NOMO-1 treated with DMSO at 0.1 percent for 48 hours (cell line): ENCODE data around the gene NKX2-1.

ENCODE experiments used
- DNase-seq: peaks from one replicate; lab custom pipeline; 2025; ENCODE audit not compliant: unreplicated experiment; lab: John Stamatoyannopoulos, UW

NKX2-1 gene

DNA sequence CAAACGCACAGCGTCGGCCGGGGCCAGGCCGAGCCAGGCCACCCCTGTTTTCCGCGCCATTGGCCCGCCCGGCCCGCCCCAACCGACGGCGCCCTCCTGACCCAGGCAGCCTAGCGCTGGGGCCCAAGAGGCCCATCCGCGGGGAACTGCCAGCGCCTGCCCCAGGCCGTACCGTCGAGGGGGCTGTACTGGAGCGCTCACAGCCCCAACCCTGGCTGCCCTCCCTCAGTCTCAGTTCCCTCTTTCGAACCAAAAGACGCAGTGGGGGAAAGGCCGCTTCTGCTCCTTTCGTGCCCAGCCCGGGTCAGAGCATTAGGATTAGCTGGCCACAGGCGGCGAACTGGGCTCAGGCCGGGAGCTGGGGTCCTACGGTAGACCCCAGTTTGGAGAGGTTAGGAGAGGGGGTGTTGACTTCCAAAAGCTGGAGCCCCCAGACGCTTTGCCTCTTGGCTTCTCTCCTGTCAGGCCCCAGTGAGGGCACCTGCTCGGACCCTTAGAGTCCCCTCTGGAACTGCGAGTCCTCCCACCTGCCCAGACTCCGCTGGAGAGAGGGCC lies 1.9 kb downstream of the NKX2-1 start:
- DNase-seq = no peak

DNA sequence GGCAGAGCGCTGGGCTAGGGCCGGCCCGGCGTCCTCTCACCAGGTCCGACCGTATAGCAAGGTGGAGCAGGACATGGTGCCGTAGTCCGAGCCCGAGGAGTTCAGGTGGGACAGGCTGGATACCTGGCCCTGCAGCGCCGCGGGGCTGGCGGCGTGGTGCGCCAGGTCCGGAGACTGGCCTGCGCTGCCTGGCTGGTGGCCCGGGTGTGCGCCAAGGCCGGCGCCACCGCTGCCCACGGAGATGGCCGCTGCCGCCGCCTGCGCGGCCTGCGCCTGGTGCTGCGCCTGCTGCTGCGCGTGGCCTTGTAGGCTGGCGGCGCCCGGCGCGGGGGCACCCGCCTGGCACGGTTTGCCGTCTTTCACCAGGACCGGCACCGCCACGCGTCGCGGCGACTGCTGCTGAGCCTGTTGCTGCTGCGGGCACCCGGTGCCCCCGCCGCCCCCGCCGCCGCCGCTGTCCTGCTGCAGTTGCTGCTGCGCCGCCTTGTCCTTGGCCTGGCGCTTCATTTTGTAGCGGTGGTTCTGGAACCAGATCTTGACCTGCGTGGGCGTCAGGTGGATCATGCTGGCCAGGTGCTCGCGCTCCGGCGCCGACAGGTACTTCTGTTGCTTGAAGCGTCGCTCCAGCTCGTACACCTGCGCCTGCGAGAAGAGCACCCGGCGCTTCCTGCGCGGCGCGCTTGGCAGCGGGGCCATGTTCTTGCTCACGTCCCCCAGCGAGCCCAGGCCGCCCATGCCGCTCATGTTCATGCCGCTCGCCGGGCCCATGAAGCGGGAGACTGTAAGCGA lies 2.6 kb downstream of the NKX2-1 start:
- no peak for DNase-seq

DNA sequence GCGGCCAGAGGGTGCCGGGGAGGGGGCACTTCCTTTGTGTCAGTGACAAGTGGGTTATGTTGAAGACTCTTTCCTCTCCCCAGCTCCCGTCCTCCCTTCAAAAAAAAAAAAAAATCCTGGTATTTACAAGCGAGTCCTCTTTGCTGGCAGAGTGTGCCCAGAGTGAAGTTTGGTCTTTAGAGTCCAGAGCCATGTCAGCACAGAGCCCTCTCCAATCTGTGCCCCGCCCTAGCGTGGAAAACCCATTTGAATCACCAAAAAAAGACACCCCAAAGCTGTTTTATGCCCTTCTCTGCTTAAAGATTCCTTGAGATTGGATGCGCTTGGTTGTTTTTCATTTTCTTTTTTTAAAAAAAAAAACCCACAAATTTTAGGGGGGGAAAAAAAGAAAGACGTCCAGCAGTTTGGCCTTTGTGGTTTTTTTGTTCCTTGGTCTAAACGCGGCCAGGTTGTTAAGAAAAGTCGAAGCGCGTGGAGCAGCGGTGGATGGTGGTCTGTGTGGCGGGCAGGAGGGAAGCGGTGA lies 3.3 kb downstream of the NKX2-1 start:
- DNase-seq = no peak

DNA sequence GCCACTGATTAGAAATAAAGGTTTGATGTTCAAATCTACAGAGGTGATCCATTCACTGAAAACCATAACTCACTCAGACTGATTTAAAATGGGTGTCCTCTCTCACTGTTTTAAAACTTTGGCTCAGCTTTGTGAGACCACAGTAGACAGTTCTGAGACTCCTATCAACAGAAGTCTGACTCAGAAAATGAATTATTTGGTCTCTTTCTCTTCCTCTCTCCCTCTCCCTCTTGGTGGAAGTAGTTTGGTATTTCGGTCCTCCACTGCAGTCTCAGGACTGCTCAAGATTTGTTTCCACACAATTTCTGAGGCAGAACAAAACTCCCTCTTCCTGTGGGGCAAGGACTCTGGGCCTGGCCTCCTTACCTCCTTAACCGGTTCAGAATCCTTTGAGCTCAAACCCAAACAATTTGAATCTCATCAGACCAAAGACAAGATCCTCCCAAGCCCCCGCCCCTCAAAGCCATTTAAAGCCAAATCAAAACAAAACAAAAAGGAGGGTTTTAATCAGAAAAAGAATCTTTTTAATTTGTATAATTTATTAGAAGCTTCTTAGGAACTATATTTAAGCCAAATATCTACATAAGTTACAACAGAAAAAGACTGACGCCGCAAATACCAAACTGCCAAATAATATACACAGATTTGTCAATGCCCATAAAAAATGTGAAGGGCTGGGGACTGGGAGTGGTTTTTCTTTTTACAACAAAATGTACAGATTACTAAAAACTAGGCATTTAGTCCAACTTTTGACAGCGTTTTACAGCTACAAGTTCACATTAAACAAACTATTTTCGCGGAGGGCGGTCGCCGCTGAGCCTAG lies 3.9 kb downstream of the NKX2-1 start:
- DNase-seq = no peak

DNA sequence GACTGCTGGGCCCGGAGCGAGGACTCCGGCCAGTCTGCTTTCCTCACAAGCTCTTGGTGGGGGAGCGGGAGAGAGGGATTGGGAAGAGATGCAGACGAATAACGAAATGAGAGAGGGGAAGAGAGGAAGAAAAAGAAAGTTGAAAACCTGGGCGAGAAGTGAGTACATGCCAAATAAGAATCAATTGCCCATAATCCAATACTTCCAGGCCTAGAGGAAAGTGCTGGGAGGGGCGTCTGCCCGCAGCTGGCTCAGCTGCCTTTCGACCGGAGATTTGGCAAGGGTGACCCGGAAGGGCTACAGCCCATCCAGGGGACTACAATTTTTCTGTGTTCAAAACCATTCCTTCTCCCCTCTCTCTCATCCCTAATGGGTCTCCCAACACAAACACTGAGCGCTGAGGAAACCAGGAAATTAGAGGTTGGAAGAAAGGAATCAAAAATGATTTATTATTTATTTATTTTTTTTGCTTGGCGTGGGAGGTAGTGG lies 4.9 kb downstream of the NKX2-1 start:
- no peak for DNase-seq

DNA sequence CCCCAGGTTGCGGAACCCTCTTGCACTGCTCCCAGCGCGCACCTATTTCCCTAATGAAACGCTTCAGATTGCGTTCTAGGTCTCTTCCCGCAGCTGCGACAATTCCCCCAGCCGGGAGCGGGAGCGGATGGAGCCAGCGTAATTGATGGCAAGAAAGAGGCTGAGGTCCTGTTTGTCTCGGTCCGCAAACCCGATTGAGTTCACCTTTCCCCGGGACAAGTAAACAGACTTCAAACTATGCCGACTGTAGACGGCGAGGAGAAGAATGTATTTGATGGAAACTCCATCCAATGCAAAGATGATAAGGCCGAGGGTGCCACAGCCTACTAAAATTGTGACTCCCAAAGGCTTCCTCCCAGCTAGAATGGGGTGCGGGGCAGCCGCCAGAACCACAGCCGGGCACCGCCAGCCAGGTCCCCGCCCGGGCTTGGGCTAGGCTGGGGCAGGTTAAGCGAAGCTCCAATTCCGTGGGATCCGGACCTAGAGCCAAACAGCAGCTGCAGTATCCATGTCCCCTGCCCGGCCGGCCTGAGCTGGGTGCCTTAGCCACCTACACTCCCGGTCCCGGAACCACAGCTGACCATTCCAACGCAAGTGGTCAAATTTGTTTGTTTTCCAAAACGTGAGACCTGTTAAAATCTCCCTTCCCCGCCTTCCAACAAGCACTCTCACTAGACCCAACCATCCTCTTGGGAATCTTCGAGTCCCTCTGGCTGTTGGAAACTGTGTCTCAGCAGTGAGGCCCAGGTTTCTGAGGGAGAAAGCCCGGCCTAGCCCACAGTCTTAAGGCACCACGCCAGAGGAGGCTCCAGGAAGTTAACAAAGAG lies 5.5 kb downstream of the NKX2-1 start:
- no peak for DNase-seq

DNA sequence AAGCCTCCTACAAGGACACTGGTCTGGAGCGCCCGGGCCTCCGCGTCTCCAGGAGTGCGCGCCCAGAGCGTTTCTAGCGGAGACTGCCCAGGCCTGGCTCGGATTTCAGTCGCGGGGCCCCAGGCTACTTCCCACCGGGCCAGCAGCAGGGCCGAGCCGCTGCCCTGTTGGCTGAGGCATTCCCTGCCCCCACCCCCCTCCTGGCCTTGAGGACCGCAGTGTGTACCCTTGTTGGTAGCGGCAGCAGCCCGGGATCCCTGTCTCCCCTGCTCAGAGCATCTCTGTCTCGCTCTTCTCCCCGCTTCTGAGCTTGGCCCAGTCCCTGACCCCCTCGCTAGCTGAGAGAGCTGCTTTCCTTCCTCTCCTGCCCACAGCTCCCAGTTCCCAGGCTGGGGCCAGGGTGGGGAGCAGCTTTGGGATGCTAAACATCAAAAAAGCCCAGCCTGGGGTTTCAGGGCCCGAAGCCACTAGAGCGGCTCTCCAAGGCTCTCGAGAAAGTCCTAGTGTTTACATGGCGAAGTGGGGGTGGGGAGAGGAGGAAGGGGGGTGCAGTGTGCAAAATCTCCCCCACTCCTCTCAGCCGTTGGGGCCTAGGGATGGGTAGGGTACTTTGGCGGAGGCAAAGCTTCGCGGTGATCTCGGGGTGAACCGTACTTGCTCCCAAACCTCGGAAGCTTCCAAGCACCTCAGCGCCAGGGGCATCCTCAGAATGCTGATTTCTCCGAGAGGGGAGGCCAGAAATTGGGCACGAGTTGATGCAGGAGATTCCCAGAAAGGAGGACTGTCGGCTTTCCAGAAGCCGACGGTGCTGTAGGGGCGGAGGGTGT lies 6.4 kb downstream of the NKX2-1 start:
- DNase-seq = no peak

DNA sequence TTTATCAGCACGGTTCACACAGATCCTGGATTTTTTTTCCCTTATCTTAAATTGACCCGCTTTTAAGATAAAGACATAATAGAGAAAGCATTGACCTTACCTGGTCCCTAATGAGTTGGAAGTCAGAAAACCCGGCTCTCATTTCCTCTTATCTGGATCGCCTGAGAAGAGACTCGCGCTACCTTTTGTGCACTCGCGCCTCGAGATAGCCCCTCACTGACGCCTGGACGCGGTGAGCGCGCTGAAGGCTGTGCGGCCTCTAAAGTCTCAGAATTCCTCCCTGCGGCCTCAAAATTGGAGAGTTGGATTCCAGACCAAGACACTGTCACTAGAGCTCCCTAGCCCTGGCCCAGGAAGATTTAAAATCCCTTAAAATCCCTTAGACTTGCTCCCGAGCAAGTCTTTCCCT lies 7.0 kb downstream of the NKX2-1 start:
- DNase-seq = no peak

DNA sequence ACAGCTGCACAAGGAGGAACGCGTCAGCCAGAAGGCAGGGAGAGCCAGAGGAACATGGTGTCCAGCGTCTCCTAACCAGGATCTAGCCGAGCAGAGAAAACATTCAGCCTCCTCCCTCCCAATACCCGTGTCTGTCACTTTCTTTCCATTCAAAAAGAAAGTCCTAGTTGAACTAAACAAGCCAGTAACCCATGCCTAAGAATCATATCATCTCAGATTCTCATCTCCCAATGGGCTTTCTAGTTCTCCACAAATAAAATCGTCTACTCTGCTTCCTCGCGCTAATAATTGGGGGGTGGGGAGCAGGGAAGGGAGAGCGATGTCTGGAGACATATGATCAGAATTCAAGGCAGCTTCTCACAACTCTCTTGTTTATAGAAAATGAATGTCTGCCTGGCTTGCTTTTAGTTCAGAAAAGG lies 7.4 kb downstream of the NKX2-1 start:
- DNase-seq = no peak

DNA sequence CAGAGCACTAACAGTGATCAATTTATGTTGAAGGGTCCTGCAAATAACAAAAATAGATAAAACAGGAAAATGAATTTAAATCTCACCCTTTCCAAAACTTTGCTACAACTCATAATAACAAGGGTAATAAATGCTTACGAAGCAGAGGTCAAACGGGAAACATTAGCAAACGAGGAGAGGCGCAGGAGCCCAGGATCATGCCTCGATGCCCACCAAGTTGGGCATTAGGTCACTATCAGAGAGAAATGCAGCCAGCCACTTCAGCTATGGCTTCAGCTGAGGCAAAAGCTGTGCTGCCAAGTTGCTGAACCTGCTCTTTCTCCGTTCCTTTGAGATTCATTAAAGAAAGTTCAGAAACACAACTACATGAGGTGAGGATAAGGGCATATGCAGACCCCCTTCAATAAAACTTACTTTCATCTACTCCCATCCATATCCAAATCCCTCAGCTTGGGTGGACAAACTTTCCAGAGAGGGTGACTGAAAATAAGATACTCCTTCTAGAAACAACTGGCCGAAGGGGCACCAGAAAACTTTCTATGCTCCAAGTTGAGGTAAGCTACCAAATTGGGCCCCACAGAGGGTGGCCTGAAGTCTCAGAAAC lies 7.9 kb downstream of the NKX2-1 start:
- no peak for DNase-seq

DNA sequence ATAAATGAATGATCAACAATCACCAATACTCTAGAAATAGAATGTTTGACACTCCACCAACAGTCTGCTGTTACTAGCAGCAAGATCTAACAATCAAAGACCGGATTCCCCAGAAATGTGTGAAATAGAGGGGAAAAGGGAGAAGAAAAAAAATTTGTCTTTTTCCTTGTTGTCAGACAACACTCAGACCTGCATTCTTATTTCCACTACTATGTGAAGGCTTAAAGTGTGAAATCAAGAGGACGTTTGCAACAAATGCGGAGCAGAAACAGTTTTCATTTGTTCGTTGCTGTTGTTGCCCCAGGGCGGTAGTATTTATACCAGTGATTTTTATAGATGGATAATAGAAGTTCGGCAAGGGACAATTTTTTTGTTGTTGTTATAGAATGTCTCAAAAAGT lies 9.2 kb downstream of the NKX2-1 start:
- no peak for DNase-seq

DNA sequence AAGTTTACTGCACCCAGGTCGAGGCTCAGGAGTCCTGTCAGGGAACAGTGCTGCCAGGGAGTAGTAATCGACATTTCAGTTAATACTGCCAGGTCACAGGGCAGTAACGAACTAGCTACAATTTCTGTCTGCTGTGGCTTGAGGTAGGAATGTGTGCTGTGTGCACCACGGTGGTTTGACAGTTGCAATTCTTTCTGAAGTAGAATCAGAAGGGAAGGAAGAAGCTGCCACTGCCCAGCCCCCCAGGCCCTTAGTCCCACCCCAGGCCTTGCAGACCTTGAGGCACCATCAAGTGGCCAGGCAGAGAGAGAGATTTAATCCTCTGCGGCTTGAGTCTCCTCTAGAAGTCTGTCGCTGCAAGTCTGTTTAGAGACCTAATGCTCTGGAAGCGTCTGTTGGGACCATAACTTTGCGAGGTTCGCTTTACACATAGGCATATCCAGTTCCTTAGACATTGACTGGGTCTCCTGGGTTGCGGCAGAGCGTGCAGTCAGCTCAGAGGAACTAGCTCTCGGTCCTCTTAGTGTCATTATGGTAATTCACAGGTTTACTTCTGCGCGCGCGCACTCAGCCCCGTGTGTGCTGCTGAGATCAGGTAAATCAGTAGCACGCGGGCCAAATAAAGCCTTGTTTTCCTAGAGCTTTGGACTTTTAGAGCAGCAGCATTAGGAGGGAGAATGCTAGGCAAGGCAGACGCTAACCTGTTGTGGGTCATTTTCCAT lies 9.8 kb downstream of the NKX2-1 start:
- DNase-seq = no peak

DNA sequence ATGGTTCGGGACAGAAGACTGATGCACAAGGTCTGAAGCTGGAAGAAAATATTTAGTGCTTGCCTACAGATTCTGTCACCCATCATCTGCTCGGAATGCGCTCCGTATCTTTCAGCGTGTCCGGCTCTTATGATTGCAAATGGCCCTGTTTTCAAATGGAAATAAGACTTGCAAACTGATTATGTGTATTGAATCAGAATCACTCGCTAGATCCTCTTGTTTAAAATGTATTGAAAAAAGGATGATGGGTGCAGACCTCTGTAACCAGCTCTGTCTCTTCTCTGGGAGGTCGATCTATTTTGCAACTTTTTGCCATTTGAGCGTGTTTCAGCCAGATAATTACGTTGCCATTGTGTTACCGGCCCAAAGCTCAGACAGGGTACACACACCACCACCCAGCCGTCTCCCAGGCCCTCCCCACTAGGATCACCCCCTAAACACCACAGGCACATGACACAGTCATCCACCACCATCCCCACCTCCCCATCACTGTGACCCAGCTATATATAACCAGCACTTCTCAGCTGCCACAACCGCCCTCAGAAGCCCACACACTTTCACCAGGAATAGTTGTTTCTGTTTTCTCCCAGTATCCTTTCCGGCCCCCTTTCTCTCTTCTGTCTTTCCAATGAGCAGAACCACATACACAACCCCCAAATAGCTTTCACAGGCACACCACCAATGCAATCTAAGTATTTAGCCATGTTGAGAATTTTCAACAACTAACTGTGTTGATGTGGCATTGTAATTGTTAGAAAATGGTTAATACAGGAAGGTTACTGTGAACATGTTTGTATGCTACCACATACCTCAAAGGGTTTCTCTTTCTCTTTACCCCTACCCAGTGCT lies 10.7 kb downstream of the NKX2-1 start:
- DNase-seq = no peak

DNA sequence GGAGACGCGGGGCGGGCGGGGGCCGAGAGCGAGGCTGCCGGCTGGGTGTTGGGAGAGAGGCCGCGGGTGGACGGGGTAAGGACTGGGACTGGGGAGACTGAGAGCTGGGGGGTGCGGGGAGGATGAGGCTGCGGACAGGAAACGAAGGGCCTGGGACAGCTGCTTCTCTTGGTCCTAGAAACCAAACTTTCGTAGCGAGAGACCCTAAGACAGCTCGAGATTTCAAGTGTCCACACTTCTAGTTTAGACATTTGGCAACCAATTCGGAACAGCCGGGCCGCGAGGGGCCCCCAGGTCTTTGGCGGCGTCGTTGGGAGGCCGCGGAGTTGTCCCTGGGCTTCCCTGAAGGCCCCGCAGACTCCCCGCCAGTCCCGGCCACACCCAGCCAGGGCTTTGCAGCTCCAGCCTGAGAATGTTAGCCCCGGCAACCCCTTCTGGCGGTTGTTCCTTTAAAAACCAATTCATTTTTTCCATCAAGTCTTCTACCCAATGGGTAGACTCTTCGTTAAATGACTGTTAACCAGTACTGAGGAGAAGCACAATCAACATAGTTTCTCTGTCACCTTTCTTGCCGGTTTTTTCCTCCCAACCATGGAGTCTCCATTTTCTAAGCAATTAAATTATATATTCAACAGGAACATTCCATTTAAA lies 11.5 kb downstream of the NKX2-1 start:
- no peak for DNase-seq

DNA sequence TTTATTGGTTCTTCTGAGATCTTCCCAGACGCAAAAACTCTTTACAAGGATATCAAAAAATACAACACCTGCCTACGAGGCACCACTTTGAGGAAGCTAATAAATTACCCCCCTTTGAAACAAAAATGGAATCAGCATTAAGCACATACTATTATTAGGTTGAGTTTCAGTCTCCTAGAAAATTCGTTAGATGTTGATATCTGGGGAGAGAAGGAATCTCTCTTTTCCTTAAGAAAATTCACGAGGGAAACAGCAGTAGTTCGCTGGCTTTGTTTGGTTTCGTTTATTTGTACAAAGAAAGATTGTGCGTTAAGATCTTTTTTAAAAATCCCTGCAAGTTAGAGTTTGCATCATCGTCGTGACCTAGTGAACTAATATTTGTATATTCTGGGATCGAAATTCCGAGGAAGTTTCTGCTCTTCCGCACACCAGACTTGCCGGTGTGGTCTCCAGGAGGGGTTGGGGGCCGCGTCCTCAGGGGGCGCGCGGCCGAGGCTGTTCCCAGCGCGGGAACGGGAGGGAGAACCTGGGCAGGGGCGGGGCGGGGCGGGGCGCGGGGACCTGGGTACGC lies 12.1 kb downstream of the NKX2-1 start:
- no peak for DNase-seq

DNA sequence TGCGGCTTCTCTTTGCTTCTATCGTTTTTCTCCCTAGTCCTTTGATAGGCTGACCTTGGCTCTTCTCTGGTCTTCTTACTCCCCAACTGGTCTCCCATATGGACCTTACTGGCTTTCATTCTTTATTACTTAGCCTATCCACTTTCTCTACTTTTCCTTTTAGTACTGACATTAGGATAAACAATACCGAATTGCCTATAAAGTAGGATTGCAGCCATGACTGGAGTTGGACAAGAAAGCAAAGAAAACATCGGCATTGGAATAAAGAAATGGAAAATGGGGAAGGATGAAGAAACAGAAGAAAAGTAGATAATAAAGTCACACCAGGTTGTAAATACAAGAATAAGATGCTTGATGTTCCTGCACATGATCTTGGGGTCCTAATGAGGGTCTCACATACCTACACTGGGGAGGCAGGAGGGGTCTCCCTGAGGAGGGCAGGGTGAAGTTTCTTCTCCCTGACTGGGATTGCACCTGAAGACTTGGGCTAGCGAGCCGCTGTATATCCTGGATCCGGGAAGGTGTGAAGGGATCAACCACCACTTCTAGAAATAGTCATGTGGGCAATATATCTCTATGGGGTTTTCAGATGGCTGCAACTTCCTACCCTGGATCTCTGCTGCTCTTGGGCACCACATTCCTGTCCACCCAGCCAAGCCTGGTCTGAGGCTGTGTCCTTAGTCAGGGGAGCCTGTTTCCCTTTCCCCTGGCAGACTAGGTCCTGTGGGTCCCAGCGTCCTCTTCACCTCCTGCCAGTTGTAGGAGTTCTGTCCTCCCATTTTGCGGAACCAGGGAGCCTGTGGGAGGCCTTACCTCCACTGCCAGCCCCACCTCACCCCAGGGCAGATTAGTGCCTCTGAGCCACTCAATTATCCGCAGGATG lies 13.1 kb downstream of the NKX2-1 start:
- DNase-seq = no peak
